ENCODE data around the gene DNAL1. TPM values are rescaled to one million over a fixed set of nuclear protein-coding genes. Genes with fewer than 3 reads are reported as not detected.
A peak's percentile ranks its signal among the peaks of the same experiment; 100 is the strongest.

DNAL1 gene
- total and polyA plus RNA-seq, 2 of the 4 experiments (the other 2 are of a cell fraction), result 4.5 to 5.4 TPM

DNA sequence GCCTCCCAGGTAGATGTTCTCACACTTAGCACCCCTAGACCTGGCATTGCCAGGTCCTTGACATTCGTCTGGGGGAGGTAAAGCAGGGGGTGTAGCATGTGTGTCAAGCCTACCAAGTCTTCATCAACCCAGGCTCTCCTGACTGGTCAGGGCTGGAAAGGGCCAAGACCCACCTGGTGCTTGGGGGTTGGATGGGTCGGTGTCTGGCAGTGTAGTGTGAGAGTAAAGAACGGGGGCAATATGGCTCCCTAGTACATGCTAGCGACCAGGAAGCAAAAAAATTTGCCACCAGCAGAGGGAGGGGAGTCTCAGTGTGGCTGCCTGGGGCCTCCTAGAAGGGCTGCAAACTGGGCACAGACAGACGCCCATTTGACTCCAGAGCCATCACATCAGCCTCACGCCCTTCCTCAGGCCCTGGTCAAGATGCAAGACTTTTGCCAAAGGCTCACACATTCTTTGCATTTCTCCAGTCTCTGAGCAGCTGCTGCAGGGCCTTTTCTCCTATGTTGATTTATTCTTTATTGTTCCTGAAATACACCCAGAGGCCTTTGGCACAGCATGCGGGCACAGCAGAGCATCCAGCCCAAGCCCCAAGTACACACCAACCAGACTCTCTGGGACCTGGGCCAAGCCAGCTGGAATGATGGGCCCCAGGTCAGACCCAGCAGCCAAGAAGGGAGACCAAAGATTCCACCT lies 107.7 kb downstream of the DNAL1 start:
- Histone ChIP-seq H2BK15ac (ENCODE audit: low read depth, low read length) (no peak overlapping the region), H3K18ac (ENCODE audit: low read depth, low read length) (0 out of 2 replicates have a peak overlapping the region, but pooled peaks have one; percentile 1), H3K9me3 (ENCODE audit: control insufficient read depth, insufficient read depth, low read length) (no peaks in the 10 kb centered on the region), H4K20me1 (ENCODE audit: insufficient read depth, low read length) (peaks cover 99% of the 10 kb centered on the region), H2AK5ac (ENCODE audit: low read depth, low read length) (peak overlapping the region; percentile 61), H2BK20ac (ENCODE audit: low read depth, low read length) (no peak overlapping the region), H3K23ac (ENCODE audit: low read depth, low read length) (peak overlapping the region; percentile 74; the same call in 1 of the 2 replicates), H4K8ac (ENCODE audit: low read depth in 2 of 2, low read length in 2 of 2) (peak overlapping the region in 1 of 2 experiments; percentile 1; a peak in 1 of 4 replicates), H3K4ac (ENCODE audit: low read depth, low read length) (peak overlapping the region; percentile 45), H3K27ac (ENCODE audit: insufficient read depth, low read length) (peak overlapping the region; percentile 53; the same call in 1 of the 2 replicates), H4K91ac (ENCODE audit: insufficient read depth, low read depth, low read length) (no peak overlapping the region; the same call in 1 of the 2 replicates), H3K4me2 (ENCODE audit: low read depth, low read length) (peak overlapping the region; percentile 9; the same call in 1 of the 2 replicates), H3K27me3 (ENCODE audit: control insufficient read depth, insufficient read depth, low read length) (no peaks in the 10 kb centered on the region), H3K79me1 (ENCODE audit: low read depth in 1 of 2, low read length in 2 of 2) (peaks cover 25 to 98% of the 10 kb centered on the region in 2 experiments), H3K9me1 (ENCODE audit: insufficient read depth, low read length) (peaks cover 70% of the 10 kb centered on the region), H3K4me1 (ENCODE audit: control insufficient read depth, insufficient read depth, low read length) (peaks cover 58% of the 10 kb centered on the region), H2BK5ac (ENCODE audit: low read depth, low read length, poor library complexity, severe bottlenecking) (peak overlapping the region; percentile 16), H2AFZ (replicated peaks; ENCODE audit: low read length, poor library complexity) (no peak overlapping the region), H3K14ac (replicated peaks; ENCODE audit: low read depth, low read length) (peak overlapping the region; percentile 53; the same call in 1 of the 2 replicates), H3K56ac (ENCODE audit: extremely low read depth, insufficient read depth, low read length) (no peak overlapping the region), H4K5ac (ENCODE audit: low read depth, low read length) (no peak overlapping the region), H3K4me3 (ENCODE audit: insufficient read depth, low read depth, low read length) (no peak overlapping the region), H2BK120ac (ENCODE audit: low read depth, low read length) (0 out of 2 replicates have a peak overlapping the region, but pooled peaks have one; percentile 18), H2AK9ac (replicated peaks; ENCODE audit: low read depth, low read length, poor library complexity) (peak overlapping the region; percentile 75), H3K9ac (ENCODE audit: low read depth, low read length) (no peak overlapping the region), H3K36me3 (ENCODE audit: control insufficient read depth, insufficient read depth, low read length) (no peaks in the 10 kb centered on the region; the same call in 1 of the 2 replicates)
- 80% methylated on average over 2 of the region's 7 CpGs; no CpG with 5 or more reads in 1 of the 2 experiments for WGBS, 2 experiments (ENCODE audit: extremely low coverage in 2 of 2, insufficient read length in 1 of 2)
- no TSS peak for BruUV-seq (replicated peaks)
- intact Hi-C loops (cut with micrococcal nuclease) (loop anchor here (5.0 kb wide), 3 partner anchors 35 to 100 kb away; partner anchors contain the start of gene PTGR2), dilution Hi-C loops (cut with HindIII; ENCODE audit: low sequenced_read_pairs, unreplicated experiment) (no loop called here), in situ Hi-C loops (cut with MboI; ENCODE audit: low sequenced_read_pairs) (loop anchor here (5.0 kb wide), 1 partner anchor 75 kb away; no protein-coding TSS in a partner anchor)
- CTCF ChIA-PET, result interaction anchor here (1.1 to 2.0 kb wide), 2 partner anchors 8 to 24 kb away, joined by 3 to 5 read pairs; no protein-coding TSS in a partner anchor
- POLR2A ChIA-PET (ENCODE audit: unreplicated experiment), result no interaction called here
- peak; percentile 27 for ATAC-seq (ENCODE audit: low read depth)
- DNase-seq, result peak; percentile 45
- TF ChIP-seq RCOR1 (IDR thresholded peaks at IDR 0.05; ENCODE audit: insufficient replicate concordance, low read length) (no peak), FOS (IDR thresholded peaks at IDR 0.05; ENCODE audit: low read depth, low read length) (no peak), ELK1 (IDR thresholded peaks at IDR 0.05; ENCODE audit: borderline replicate concordance, low read depth, low read length) (no peak), RAD21 (IDR thresholded peaks at IDR 0.05; ENCODE audit: low read length) (peak; percentile 45), MXI1 (IDR thresholded peaks at IDR 0.05; ENCODE audit: borderline replicate concordance, low read depth, low read length) (no peak), RFX5 (IDR thresholded peaks at IDR 0.05; ENCODE audit: low read depth, low read length) (no peak), MAZ (IDR thresholded peaks at IDR 0.05; ENCODE audit: borderline replicate concordance, low read depth, low read length) (no peak), CHD1 (IDR thresholded peaks at IDR 0.05; ENCODE audit: low read depth, low read length) (no peak), SMC3 (IDR thresholded peaks at IDR 0.05; ENCODE audit: low read depth, low read length) (peak; percentile 43), USF2 (IDR thresholded peaks at IDR 0.05; ENCODE audit: low read depth, low read length) (no peak), NFE2L2 (IDR thresholded peaks at IDR 0.05; ENCODE audit: low read depth, low read length) (no peak), MAFK (IDR thresholded peaks at IDR 0.05; ENCODE audit: low read depth, low read length) (no peak), POLR2A (IDR thresholded peaks at IDR 0.05; ENCODE audit: low read depth, low read length) (no peak), CTCF (conservative IDR thresholded peaks at IDR 0.05; ENCODE audit: low read depth, low read length) (peak; percentile 44)

All from IMR-90 (cell line).